Ishikawa (cell line): ENCODE results near the gene GNG12.

Experiments used
- CEBPB ChIP-seq: IDR thresholded peaks from 2 replicates; pipeline ENCODE4 v1.6.1; 2012
- CREB1 ChIP-seq: IDR thresholded peaks from 2 replicates; pipeline ENCODE4 v1.6.1; 2012; ENCODE audit warnings: low read depth
- EP300 ChIP-seq: IDR thresholded peaks from 2 replicates; pipeline ENCODE4 v1.6.1; 2012; ENCODE audit warnings: borderline replicate concordance
- MAX ChIP-seq: IDR thresholded peaks from 2 replicates; pipeline ENCODE4 v1.6.1; 2012
- NFIC ChIP-seq: IDR thresholded peaks from 2 replicates; pipeline ENCODE4 v1.6.1; 2012
- RAD21 ChIP-seq: IDR thresholded peaks from 2 replicates; pipeline ENCODE4 v1.6.1; 2012; ENCODE audit warnings: low read depth
- REST ChIP-seq: IDR thresholded peaks from 2 replicates; pipeline ENCODE4 v1.6.1; 2012; ENCODE audit warnings: low read depth, mild to moderate bottlenecking
- TCF12 ChIP-seq: IDR thresholded peaks from 2 replicates; pipeline ENCODE4 v1.6.1; 2012; ENCODE audit warnings: low read depth
- YY1 ChIP-seq: IDR thresholded peaks from 2 replicates; pipeline ENCODE4 v1.6.1; 2012; ENCODE audit warnings: low read depth

GRCh38 chr1:67666636-67667035 is 166.6 kb downstream of the GNG12 start:
- TF ChIP-seq RAD21 = no peak
- no peak for TF ChIP-seq EP300
- no peak for TF ChIP-seq REST
- TF ChIP-seq CREB1 = no peak
- TF ChIP-seq YY1 = no peak
- TF ChIP-seq MAX = no peak
- no peak for TF ChIP-seq CEBPB
- no peak for TF ChIP-seq NFIC
- no peak for TF ChIP-seq TCF12
